ENCODE measurements around the gene TKT. TPM values are rescaled to one million over a fixed set of nuclear protein-coding genes. Genes with fewer than 3 reads are reported as not detected.

TKT gene
- total and polyA plus RNA-seq, 8 donors, result 84.9 to 385 (median 140) TPM

- intact Hi-C loops (cut with DNase I; ENCODE audit: low total_unique reads), result no loop called here
- peaks cover 80 to 100% (median 97%) of the 10 kb centered on the region in 4 donors for H3K36me3 ChIP-seq
- 91 to 97% (median 94%) methylated on average over 7 of the region's 7 CpGs for WGBS, 5 donors
Observed at GRCh38 chr3:53184701-53185100, 71.1 kb downstream of the TKT start.

GRCh38 chr3:53183514-53183913 lies 72.3 kb downstream of the TKT start:
- no peak overlapping the region for H3K4me3 ChIP-seq
- WGBS, 5 donors, result 92 to 98% (median 92%) methylated on average over 5 to 9 of the region's 9 CpGs
- H3K27ac ChIP-seq, result no peak overlapping the region
- H3K4me1 ChIP-seq, result peaks cover 0 to 14% (median 0%) of the 10 kb centered on the region in 4 donors
- DNase-seq, result no peak
- intact Hi-C loops (cut with DNase I; ENCODE audit: low total_unique reads), result no loop called here
- no peaks in the 10 kb centered on the region for H3K27me3 ChIP-seq
- peaks cover 80 to 100% (median 97%) of the 10 kb centered on the region in 4 donors for H3K36me3 ChIP-seq
- TF ChIP-seq POLR2AphosphoS5 (IDR thresholded peaks at IDR 0.05), result no peak
- TF ChIP-seq EP300 (IDR thresholded peaks at IDR 0.05), result no peak
- no peak for TF ChIP-seq POLR2A (IDR thresholded peaks at IDR 0.05)
- TF ChIP-seq CTCF (IDR thresholded peaks at IDR 0.05), result no peak
- H3K9me3 ChIP-seq, result no peaks in the 10 kb centered on the region

More at GRCh38 chr3:53184701-53185100, 71.1 kb downstream of the TKT start:
- no peak for TF ChIP-seq CTCF (IDR thresholded peaks at IDR 0.05)
- no peak for TF ChIP-seq EP300 (IDR thresholded peaks at IDR 0.05)
- TF ChIP-seq POLR2A (IDR thresholded peaks at IDR 0.05), result no peak
- TF ChIP-seq POLR2AphosphoS5 (IDR thresholded peaks at IDR 0.05), result no peak
- no peak for DNase-seq
- Histone ChIP-seq H3K4me3 (no peak overlapping the region), H3K27me3 (no peaks in the 10 kb centered on the region), H3K9me3 (no peaks in the 10 kb centered on the region), H3K27ac (no peak overlapping the region), H3K4me1 (peaks cover 0 to 10% (median 0%) of the 10 kb centered on the region in 4 donors)

GRCh38 chr3:53182764-53183355 lies 73.0 kb downstream of the TKT start:
- H3K36me3 ChIP-seq, result peaks cover 81 to 100% (median 99%) of the 10 kb centered on the region in 4 donors
- H3K4me1 ChIP-seq, result peaks cover 0 to 14% (median 0%) of the 10 kb centered on the region in 4 donors
- H3K27ac ChIP-seq, result no peak overlapping the region
- intact Hi-C loops (cut with DNase I; ENCODE audit: low total_unique reads), result no loop called here
- TF ChIP-seq POLR2AphosphoS5 (IDR thresholded peaks at IDR 0.05), result no peak
- TF ChIP-seq CTCF (IDR thresholded peaks at IDR 0.05), result no peak
- no peak for TF ChIP-seq EP300 (IDR thresholded peaks at IDR 0.05)
- TF ChIP-seq POLR2A (IDR thresholded peaks at IDR 0.05), result no peak
- DNase-seq, result peak in 1 of 2 donors; percentile 70
- H3K4me3 ChIP-seq, result no peak overlapping the region
- no peaks in the 10 kb centered on the region for H3K27me3 ChIP-seq
- H3K9me3 ChIP-seq, result no peaks in the 10 kb centered on the region
- 68 to 81% (median 75%) methylated on average over 12 to 20 of the region's 20 CpGs for WGBS, 5 donors

DNA sequence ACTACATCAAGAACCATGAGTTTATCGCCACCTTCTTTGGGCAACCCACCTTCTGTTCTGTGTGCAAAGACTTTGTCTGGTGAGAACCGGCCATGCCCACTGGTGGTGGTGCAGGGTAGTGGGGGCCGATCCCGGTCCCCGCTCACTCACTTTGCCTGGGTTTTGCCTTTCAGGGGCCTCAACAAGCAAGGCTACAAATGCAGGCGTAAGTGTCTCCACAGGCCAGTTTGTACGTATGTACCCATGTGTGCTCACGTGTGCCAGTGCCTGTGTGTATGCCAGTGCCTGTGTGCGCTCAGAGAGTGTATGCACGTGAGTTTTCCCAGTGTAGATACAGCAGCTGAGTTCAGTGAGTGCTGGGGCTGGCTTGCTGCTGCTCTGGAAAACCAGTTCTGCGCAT lies 74.3 kb downstream of the TKT start:
- H3K36me3 ChIP-seq, result peaks cover 73 to 97% (median 92%) of the 10 kb centered on the region in 4 donors
- intact Hi-C loops (cut with DNase I; ENCODE audit: low total_unique reads), result no loop called here
- H3K27me3 ChIP-seq, result no peaks in the 10 kb centered on the region
- H3K4me1 ChIP-seq, result peaks cover 0 to 14% (median 0%) of the 10 kb centered on the region in 4 donors
- 91 to 95% (median 94%) methylated on average over 9 to 11 of the region's 11 CpGs for WGBS, 5 donors
- no peak for TF ChIP-seq EP300 (IDR thresholded peaks at IDR 0.05)
- TF ChIP-seq POLR2A (IDR thresholded peaks at IDR 0.05), result no peak
- no peak for TF ChIP-seq POLR2AphosphoS5 (IDR thresholded peaks at IDR 0.05)
- TF ChIP-seq CTCF (IDR thresholded peaks at IDR 0.05), result no peak
- no peak for DNase-seq
- H3K27ac ChIP-seq, result no peak overlapping the region
- no peak overlapping the region for H3K4me3 ChIP-seq
- H3K9me3 ChIP-seq, result no peaks in the 10 kb centered on the region

Data from stomach (tissue), 9 donors.